GM21723 (cell line): Measurements from ENCODE around the gene SP3.
A peak's percentile ranks its signal among the peaks of the same experiment; 100 is the strongest.

Experiments
- ATAC-seq: cut with Tn5 transposase; IDR thresholded peaks from one replicate; pipeline ENCODE4 v1.9.1; 2021; ENCODE audit warnings: mild to moderate bottlenecking, moderate library complexity; ENCODE audit not compliant: unreplicated experiment

SP3 gene

GRCh38 chr2:173997269-173997668 is 32.1 kb upstream of the SP3 start:
- ATAC-seq = peak; percentile 94

GRCh38 chr2:173996766-173997165 is 31.6 kb upstream of the SP3 start:
- no peak for ATAC-seq

- no peak for ATAC-seq
Observed at GRCh38 chr2:173993459-173993858, 28.3 kb upstream of the SP3 start.

GRCh38 chr2:173991856-173992588 is 26.8 kb upstream of the SP3 start:
- no peak for ATAC-seq

- peak; percentile 69 for ATAC-seq
Observed at GRCh38 chr2:173990970-173991819, 26.0 kb upstream of the SP3 start.

GRCh38 chr2:173990245-173990644 is 25.1 kb upstream of the SP3 start:
- ATAC-seq = no peak

- peak; percentile 37 for ATAC-seq
Observed at GRCh38 chr2:173989884-173990215, 24.7 kb upstream of the SP3 start.

GRCh38 chr2:173989160-173989883 is 24.1 kb upstream of the SP3 start:
- ATAC-seq = peak; percentile 40

- no peak for ATAC-seq
Observed at GRCh38 chr2:173986805-173987204, 21.6 kb upstream of the SP3 start.

GRCh38 chr2:173985605-173985992 is 20.4 kb upstream of the SP3 start:
- no peak for ATAC-seq

- no peak for ATAC-seq
Observed at GRCh38 chr2:173984866-173985604, 19.9 kb upstream of the SP3 start.

GRCh38 chr2:173983391-173983871 is 18.3 kb upstream of the SP3 start:
- ATAC-seq = no peak

GRCh38 chr2:173982918-173983317 is 17.7 kb upstream of the SP3 start:
- ATAC-seq = no peak

- ATAC-seq = no peak
Observed at GRCh38 chr2:173982182-173982714, 17.1 kb upstream of the SP3 start.

- ATAC-seq = no peak
Observed at GRCh38 chr2:173981520-173981919, 16.3 kb upstream of the SP3 start.

GRCh38 chr2:173979751-173980351 is 14.7 kb upstream of the SP3 start:
- no peak for ATAC-seq

GRCh38 chr2:173978447-173978846 is 13.3 kb upstream of the SP3 start:
- ATAC-seq = no peak

GRCh38 chr2:173972636-173973035 is 7.5 kb upstream of the SP3 start:
- ATAC-seq = no peak

- ATAC-seq = no peak
Observed at GRCh38 chr2:173972165-173972564, 7.0 kb upstream of the SP3 start.

- ATAC-seq = no peak
Observed at GRCh38 chr2:173970516-173970924, 5.3 kb upstream of the SP3 start.
